SU-DHL-6 (cell line): ENCODE results near the gene BCO1.

Experiments used
- H2AFZ ChIP-seq: fragments of 200-600 bp; sonication (generic); 2 replicates; pipeline ENCODE4 v1.6.1; 2014; ENCODE audit warnings: low read depth, mild to moderate bottlenecking, moderate library complexity, mixed read lengths, antibody characterized with exemption, low read length; ENCODE audit not compliant: severe bottlenecking
- H3F3A ChIP-seq: fragments of 200-600 bp; shearing (Covaris generic); 2 replicates; pipeline ENCODE4 v1.6.0; 2016; ENCODE audit warnings: antibody characterized with exemption, mild to moderate bottlenecking; ENCODE audit not compliant: insufficient read depth
- H3K27ac ChIP-seq: fragments of 200-600 bp; sonication (generic); 2 replicates; pipeline ENCODE4 v1.5.1; 2016; ENCODE audit warnings: low read depth, mild to moderate bottlenecking, low read length, moderate library complexity, mixed read lengths
- H3K27me3 ChIP-seq: fragments of 200-600 bp; sonication (generic), shearing (Covaris generic); 2 replicates; pipeline ENCODE4 v1.6.0; 2014; ENCODE audit warnings: mild to moderate bottlenecking, low read length
- H3K36me3 ChIP-seq: fragments of 200-600 bp; sonication (generic); 2 replicates; pipeline ENCODE4 v1.6.1; 2014; ENCODE audit warnings: mild to moderate bottlenecking, low read length, mixed read lengths
- H3K4me2 ChIP-seq: fragments of 300-600, 200-600 bp; shearing (Covaris generic), sonication (generic); 2 replicates; pipeline ENCODE4 v1.6.0; 2014; ENCODE audit warnings: low read length, low read depth, mild to moderate bottlenecking; ENCODE audit not compliant: poor library complexity, severe bottlenecking
- H3K4me3 ChIP-seq: fragments of 200-600 bp; sonication (generic); 2 replicates; pipeline ENCODE4 v1.5.1; 2014; ENCODE audit warnings: antibody characterized with exemption, low read length, mild to moderate bottlenecking, mixed read lengths; ENCODE audit not compliant: insufficient read depth, poor library complexity, severe bottlenecking
- H3K79me2 ChIP-seq: fragments of 200-600 bp; sonication (generic); 2 replicates; pipeline ENCODE4 v1.6.1; 2014; ENCODE audit warnings: mild to moderate bottlenecking, low read length, moderate library complexity; ENCODE audit not compliant: insufficient read depth
- H3K9ac ChIP-seq: fragments of 200-600 bp; sonication (generic); 2 replicates; pipeline ENCODE4 v1.7.0; 2014; ENCODE audit warnings: mild to moderate bottlenecking, low read length
- H3K9me2 ChIP-seq: fragments of 200-600 bp; sonication (generic); replicated peaks from 2 replicates; pipeline ENCODE4 v1.6.1; 2014; ENCODE audit warnings: low read length; ENCODE audit not compliant: insufficient read depth
- H3K9me3 ChIP-seq: fragments of 200-600 bp; sonication (generic); 2 replicates; pipeline ENCODE4 v1.6.1; 2014; ENCODE audit warnings: low read length, mixed read lengths; ENCODE audit not compliant: insufficient read depth
- H4K20me1 ChIP-seq: fragments of 200-600 bp; sonication (generic); 2 replicates; pipeline ENCODE4 v1.6.1; 2014; ENCODE audit warnings: low read depth, mild to moderate bottlenecking, antibody characterized with exemption, low read length, moderate library complexity, mixed read lengths
- CTCF ChIP-seq: fragments of 200-600 bp; sonication (generic); IDR thresholded peaks from one replicate; pipeline ENCODE4 v1.5.1; 2017; ENCODE audit warnings: antibody characterized with exemption, mild to moderate bottlenecking, low read length, moderate library complexity; ENCODE audit not compliant: insufficient read depth, poor library complexity, severe bottlenecking
- EZH2phosphoT487 ChIP-seq: fragments of 200-600 bp; sonication (generic), shearing (Covaris generic); conservative IDR thresholded peaks from 2 replicates; pipeline ENCODE4 v1.6.1; 2018; ENCODE audit warnings: mild to moderate bottlenecking, antibody characterized with exemption, low read length, moderate library complexity, mixed read lengths

The BCO1 gene

GRCh38 chr16:81195885-81196534, 42.5 kb upstream of the BCO1 start:
- H3K9ac ChIP-seq, result no peak overlapping the region
- no peaks in the 10 kb centered on the region for H3K27me3 ChIP-seq
- no peak for TF ChIP-seq EZH2phosphoT487
- no peaks in the 10 kb centered on the region for H3F3A ChIP-seq
- no peak overlapping the region for H3K27ac ChIP-seq
- H3K79me2 ChIP-seq, result no peaks in the 10 kb centered on the region
- no peak overlapping the region for H2AFZ ChIP-seq
- H3K4me3 ChIP-seq, result no peak overlapping the region
- H3K4me2 ChIP-seq, result no peak overlapping the region
- H3K36me3 ChIP-seq, result no peaks in the 10 kb centered on the region
- H3K9me3 ChIP-seq, result no peaks in the 10 kb centered on the region
- no peaks in the 10 kb centered on the region for H4K20me1 ChIP-seq
- H3K9me2 ChIP-seq, result no peaks in the 10 kb centered on the region

- H3K9ac ChIP-seq, result no peak overlapping the region
- H3K36me3 ChIP-seq, result no peaks in the 10 kb centered on the region
- H3K27ac ChIP-seq, result no peak overlapping the region
- no peaks in the 10 kb centered on the region for H3K9me2 ChIP-seq
- no peak overlapping the region for H2AFZ ChIP-seq
- H4K20me1 ChIP-seq, result no peaks in the 10 kb centered on the region
- no peaks in the 10 kb centered on the region for H3K27me3 ChIP-seq
- TF ChIP-seq CTCF (no peak), EZH2phosphoT487 (no peak)
- no peak overlapping the region for H3K4me3 ChIP-seq
- H3K4me2 ChIP-seq, result no peak overlapping the region
- H3K79me2 ChIP-seq, result no peaks in the 10 kb centered on the region
- no peaks in the 10 kb centered on the region for H3K9me3 ChIP-seq
- no peaks in the 10 kb centered on the region for H3F3A ChIP-seq
Measured at GRCh38 chr16:81198635-81199034, 39.9 kb upstream of the BCO1 start.

GRCh38 chr16:81201267-81201666, 37.2 kb upstream of the BCO1 start:
- Histone ChIP-seq H3K9me2 (no peaks in the 10 kb centered on the region), H3K27ac (no peak overlapping the region), H3F3A (no peaks in the 10 kb centered on the region), H3K9me3 (no peaks in the 10 kb centered on the region), H2AFZ (no peak overlapping the region), H3K9ac (no peak overlapping the region), H3K79me2 (no peaks in the 10 kb centered on the region), H3K4me2 (no peak overlapping the region), H3K36me3 (no peaks in the 10 kb centered on the region), H3K4me3 (no peak overlapping the region), H4K20me1 (no peaks in the 10 kb centered on the region), H3K27me3 (no peaks in the 10 kb centered on the region)
- TF ChIP-seq CTCF (no peak), EZH2phosphoT487 (no peak)

- Histone ChIP-seq H3K9me2 (no peaks in the 10 kb centered on the region), H3K4me3 (no peak overlapping the region), H4K20me1 (no peaks in the 10 kb centered on the region), H3K36me3 (no peaks in the 10 kb centered on the region), H3K4me2 (no peak overlapping the region), H2AFZ (no peak overlapping the region), H3K79me2 (no peaks in the 10 kb centered on the region), H3F3A (no peaks in the 10 kb centered on the region), H3K27me3 (no peaks in the 10 kb centered on the region), H3K9ac (no peak overlapping the region), H3K9me3 (no peaks in the 10 kb centered on the region), H3K27ac (no peak overlapping the region)
- TF ChIP-seq EZH2phosphoT487 (no peak), CTCF (peak; percentile 77)
Measured at GRCh38 chr16:81204798-81205680, 33.5 kb upstream of the BCO1 start.
